Measurements from ENCODE around the gene GMPPB.

Gene GMPPB

GRCh38 chr3:49747792-49748480, 24.2 kb upstream of the GMPPB start:
- ATAC-seq (ENCODE audit: low read depth), result peak; percentile 46; the same call in 2 of the 3 replicates
- TF ChIP-seq CTCF (IDR thresholded peaks at IDR 0.05; ENCODE audit: poor library complexity, severe bottlenecking), result no peak
- H3K27me3 ChIP-seq (ENCODE audit: insufficient read depth, poor library complexity, severe bottlenecking), result no peaks in the 10 kb centered on the region
- DNase-seq (ENCODE audit: low spot score), result no peak
- H3K4me1 ChIP-seq (ENCODE audit: insufficient read depth, poor library complexity, severe bottlenecking), result no peaks in the 10 kb centered on the region
- peaks cover 25% of the 10 kb centered on the region for H3K36me3 ChIP-seq (ENCODE audit: low read depth)
- no peak overlapping the region for H3K4me3 ChIP-seq (ENCODE audit: severe bottlenecking)
- no peaks in the 10 kb centered on the region for H3K9me3 ChIP-seq (ENCODE audit: severe bottlenecking)
- H3K27ac ChIP-seq (ENCODE audit: poor library complexity, severe bottlenecking), result no peak overlapping the region

- ATAC-seq (ENCODE audit: low read depth) (peak; percentile 87), DNase-seq (ENCODE audit: low spot score) (no peak)
- H3K9me3 ChIP-seq (ENCODE audit: severe bottlenecking), result no peaks in the 10 kb centered on the region
- no peaks in the 10 kb centered on the region for H3K4me1 ChIP-seq (ENCODE audit: insufficient read depth, poor library complexity, severe bottlenecking)
- no peak overlapping the region for H3K4me3 ChIP-seq (ENCODE audit: severe bottlenecking)
- no peaks in the 10 kb centered on the region for H3K27me3 ChIP-seq (ENCODE audit: insufficient read depth, poor library complexity, severe bottlenecking)
- H3K36me3 ChIP-seq (ENCODE audit: low read depth), result peaks cover 27% of the 10 kb centered on the region
- H3K27ac ChIP-seq (ENCODE audit: poor library complexity, severe bottlenecking), result no peak overlapping the region
- TF ChIP-seq CTCF (IDR thresholded peaks at IDR 0.05; ENCODE audit: poor library complexity, severe bottlenecking), result no peak
Measured at GRCh38 chr3:49745986-49746385, 22.2 kb upstream of the GMPPB start.

- no peaks in the 10 kb centered on the region for H3K27me3 ChIP-seq (ENCODE audit: insufficient read depth, poor library complexity, severe bottlenecking)
- no peak for ATAC-seq (ENCODE audit: low read depth)
- H3K4me3 ChIP-seq (ENCODE audit: severe bottlenecking), result no peak overlapping the region
- H3K27ac ChIP-seq (ENCODE audit: poor library complexity, severe bottlenecking), result no peak overlapping the region
- TF ChIP-seq CTCF (IDR thresholded peaks at IDR 0.05; ENCODE audit: poor library complexity, severe bottlenecking), result no peak
- DNase-seq (ENCODE audit: low spot score), result no peak
- no peaks in the 10 kb centered on the region for H3K9me3 ChIP-seq (ENCODE audit: severe bottlenecking)
- H3K36me3 ChIP-seq (ENCODE audit: low read depth), result peaks cover 33% of the 10 kb centered on the region
- no peaks in the 10 kb centered on the region for H3K4me1 ChIP-seq (ENCODE audit: insufficient read depth, poor library complexity, severe bottlenecking)
Measured at GRCh38 chr3:49740427-49740826, 16.7 kb upstream of the GMPPB start.

- peaks cover 46% of the 10 kb centered on the region for H3K36me3 ChIP-seq (ENCODE audit: low read depth)
- DNase-seq (ENCODE audit: low spot score), result no peak
- no peak for ATAC-seq (ENCODE audit: low read depth)
- TF ChIP-seq CTCF (IDR thresholded peaks at IDR 0.05; ENCODE audit: poor library complexity, severe bottlenecking), result no peak
- no peaks in the 10 kb centered on the region for H3K4me1 ChIP-seq (ENCODE audit: insufficient read depth, poor library complexity, severe bottlenecking)
- H3K27me3 ChIP-seq (ENCODE audit: insufficient read depth, poor library complexity, severe bottlenecking), result no peaks in the 10 kb centered on the region
- no peak overlapping the region for H3K27ac ChIP-seq (ENCODE audit: poor library complexity, severe bottlenecking)
- no peaks in the 10 kb centered on the region for H3K9me3 ChIP-seq (ENCODE audit: severe bottlenecking)
- no peak overlapping the region for H3K4me3 ChIP-seq (ENCODE audit: severe bottlenecking)
Measured at GRCh38 chr3:49738067-49738713, 14.4 kb upstream of the GMPPB start.

GRCh38 chr3:49734752-49735151, 11.0 kb upstream of the GMPPB start:
- H3K36me3 ChIP-seq (ENCODE audit: low read depth), result peaks cover 68% of the 10 kb centered on the region
- no peak overlapping the region for H3K27ac ChIP-seq (ENCODE audit: poor library complexity, severe bottlenecking)
- H3K4me3 ChIP-seq (ENCODE audit: severe bottlenecking), result no peak overlapping the region
- no peak for ATAC-seq (ENCODE audit: low read depth)
- DNase-seq (ENCODE audit: low spot score), result no peak
- no peaks in the 10 kb centered on the region for H3K27me3 ChIP-seq (ENCODE audit: insufficient read depth, poor library complexity, severe bottlenecking)
- no peaks in the 10 kb centered on the region for H3K4me1 ChIP-seq (ENCODE audit: insufficient read depth, poor library complexity, severe bottlenecking)
- H3K9me3 ChIP-seq (ENCODE audit: severe bottlenecking), result no peaks in the 10 kb centered on the region
- TF ChIP-seq CTCF (IDR thresholded peaks at IDR 0.05; ENCODE audit: poor library complexity, severe bottlenecking), result no peak

Measured in RWPE2 (cell line).